Measurements from ENCODE around the gene GOT1. TPM values are rescaled to one million over a fixed set of nuclear protein-coding genes. Genes with fewer than 3 reads are reported as not detected.

GOT1 gene
- total and polyA plus RNA-seq, 2 donors (not counting 3 experiments of a cell fraction or from before 2014, with no cell fraction given), result 14.4 to 36.3 TPM

GRCh38 chr10:99450624-99451498, 20.4 kb upstream of the GOT1 start:
- dilution Hi-C loops (cut with MboI; ENCODE audit: extremely low pct_ligation_motif_present, low sequenced_read_pairs), result no loop called here
- POLR2A ChIA-PET, result interaction anchor here (1.0 kb wide), 1 partner anchor 192 kb away, joined by 3 read pairs; no protein-coding TSS in a partner anchor
- Histone ChIP-seq H3K4me2 (ENCODE audit: insufficient read depth, low read length) (no peak overlapping the region), H4K20me1 (replicated peaks; ENCODE audit: control insufficient read depth, extremely low read depth, insufficient read depth, low read length) (no peaks in the 10 kb centered on the region), H3K4me1 (ENCODE audit: control insufficient read depth, extremely low read depth, insufficient read depth, low read length) (no peaks in the 10 kb centered on the region), H3K36me3 (ENCODE audit: control insufficient read depth in 2 of 2, extremely low read depth in 1 of 2, insufficient read depth in 2 of 2, low read length in 2 of 2) (no peaks in the 10 kb centered on the region), H3K4me3 (replicated peaks in 1 of 3; ENCODE audit: insufficient read depth in 1 of 3, low read depth in 1 of 3, low read length in 3 of 3) (no peak overlapping the region), H2AFZ (ENCODE audit: low read depth, low read length) (no peak overlapping the region), H3K9me3 (replicated peaks; ENCODE audit: control insufficient read depth, insufficient read depth, low read length) (no peaks in the 10 kb centered on the region), H3K27me3 (ENCODE audit: control insufficient read depth in 2 of 2, insufficient read depth in 2 of 2, low read length in 2 of 2) (peaks cover 55 to 78% of the 10 kb centered on the region in 2 experiments), H3K9me1 (replicated peaks; ENCODE audit: control insufficient read depth, extremely low read depth, insufficient read depth, low read length) (no peaks in the 10 kb centered on the region), H3K27ac (ENCODE audit: insufficient read depth, low read depth, low read length) (no peak overlapping the region), H3K9ac (replicated peaks; ENCODE audit: extremely low read depth, insufficient read depth, low read length) (no peak overlapping the region), H3K79me2 (ENCODE audit: control insufficient read depth, insufficient read depth, low read length) (no peaks in the 10 kb centered on the region)
- DNase-seq (ENCODE audit: low read depth, low spot score), result no peak
- intact Hi-C loops (cut with micrococcal nuclease), result no loop called here
- no peak for FAIRE-seq
- no peak for TF ChIP-seq JUN (IDR thresholded peaks at IDR 0.05; ENCODE audit: borderline replicate concordance, insufficient read depth, insufficient read length, low read depth)
- TF ChIP-seq POLR2A (IDR thresholded peaks at IDR 0.05; ENCODE audit: low read depth, low read length), result no peak
- no peak for TF ChIP-seq MYC (IDR thresholded peaks at IDR 0.05; ENCODE audit: low read depth, low read length)
- TF ChIP-seq GATA2 (IDR thresholded peaks at IDR 0.05; ENCODE audit: insufficient read depth, insufficient read length, low read depth, low read length), result no peak
- TF ChIP-seq EZH2 (IDR thresholded peaks at IDR 0.05; ENCODE audit: borderline replicate concordance, low read depth, low read length, severe bottlenecking), result no peak
- TF ChIP-seq CTCF (IDR thresholded peaks at IDR 0.05; ENCODE audit: extremely low read depth in 1 of 2, insufficient read depth in 1 of 2, low read depth in 1 of 2, low read length in 2 of 2), result no peak
- no peak for TF ChIP-seq MAX (IDR thresholded peaks at IDR 0.05; ENCODE audit: insufficient read depth, insufficient read length)
- TF ChIP-seq FOS (IDR thresholded peaks at IDR 0.05; ENCODE audit: borderline replicate concordance, insufficient read depth, low read length), result no peak
- no peak for TF ChIP-seq POLR2AphosphoS5 (IDR thresholded peaks at IDR 0.05; ENCODE audit: insufficient read depth, low read depth, low read length)
- CTCF ChIA-PET, result interaction anchor here (1.5 to 3.2 kb wide), 3 partner anchors 9 to 15 kb away, joined by 5 to 23 read pairs (median 5); no protein-coding TSS in a partner anchor
- no TSS peak for BruUV-seq (replicated peaks)

Data from endothelial cell of umbilical vein (primary cell).